H1 (cell line): Measurements from ENCODE around the gene NEO1. TPM values are rescaled to one million over a fixed set of nuclear protein-coding genes. Genes with fewer than 3 reads are reported as not detected.

Experiments
- CTCF ChIA-PET: fragments of 300-600 bp; sonication (Branson Sonifier 250); formaldehyde crosslinking; loops from one replicate; lab custom pipeline; 2021; ENCODE audit not compliant: partially characterized antibody; lab: Charles Lee
- POLR2A ChIA-PET: fragments of 300-600 bp; sonication (Branson Sonifier 250); formaldehyde crosslinking; loops from one replicate; lab custom pipeline; 2021; ENCODE audit warnings: inconsistent platforms; ENCODE audit not compliant: partially characterized antibody; lab: Charles Lee
- DNase-seq, 2 experiments: peaks; one replicate each; pipeline versions ENCODE4 v3.0.0 to v3.0.0-alpha.2; 2010 to 2022; ENCODE audit warnings: low spot score in 2 of 2, low read depth in 1 of 2, mixed read lengths in 1 of 2
- FAIRE-seq: peaks from 2 replicates; lab custom pipeline; 2011; peaks lifted over from hg19 to GRCh38; lab: Jason Lieb, UNC
- H2AFZ ChIP-seq: 2 replicates; pipeline ENCODE4 v1.8.1; 2012; ENCODE audit warnings: low read length, inconsistent platforms
- H2AK5ac ChIP-seq: 2 replicates; pipeline ENCODE4 v1.6.1; 2013; ENCODE audit warnings: low read depth, low read length
- H2BK120ac ChIP-seq: replicated peaks from 2 replicates; pipeline ENCODE3; 2013; ENCODE audit warnings: low read depth, low read length, inconsistent platforms
- H2BK12ac ChIP-seq: 2 replicates; pipeline ENCODE4 v1.6.1; 2013; ENCODE audit warnings: low read depth, low read length
- H2BK15ac ChIP-seq: 2 replicates; pipeline ENCODE4 v1.6.1; 2013; ENCODE audit warnings: low read length
- H2BK20ac ChIP-seq: 2 replicates; pipeline ENCODE4 v1.6.1; 2013; ENCODE audit warnings: low read length
- H2BK5ac ChIP-seq: 2 replicates; pipeline ENCODE4 v1.6.1; 2013; ENCODE audit warnings: low read depth, low read length
- H3K14ac ChIP-seq: 2 replicates; pipeline ENCODE4 v1.6.1; 2013; ENCODE audit warnings: inconsistent platforms; ENCODE audit not compliant: insufficient read length
- H3K18ac ChIP-seq: 2 replicates; pipeline ENCODE4 v1.6.1; 2013; ENCODE audit warnings: low read length; ENCODE audit errors: extremely low read depth
- H3K23ac ChIP-seq: 2 replicates; pipeline ENCODE4 v1.6.1; 2013; ENCODE audit warnings: inconsistent platforms; ENCODE audit not compliant: insufficient read length
- H3K23me2 ChIP-seq: 2 replicates; pipeline ENCODE4 v1.6.1; 2013; ENCODE audit warnings: low read depth, low read length
- H3K27ac ChIP-seq: 2 replicates; pipeline ENCODE4 v1.6.1; 2011; ENCODE audit warnings: low read depth, low read length, inconsistent platforms
- H3K27me3 ChIP-seq, 4 experiments: replicated peaks in 1 of 4; 1 replicate in 1 of 4; 2 replicates in 3 of 4; pipeline versions ENCODE4 v1.6.1 to v1.8.1; 2011 to 2013; ENCODE audit warnings: low read length in 3 of 4, mild to moderate bottlenecking in 3 of 4, inconsistent platforms in 2 of 4, mixed read lengths in 2 of 4, moderate library complexity in 1 of 4; ENCODE audit not compliant: control insufficient read depth in 3 of 4, insufficient read depth in 3 of 4; ENCODE audit errors: extremely low read depth in 1 of 4
- H3K36me3 ChIP-seq, 4 experiments: 2 replicates each; pipeline versions ENCODE4 v1.6.1 to v1.8.1; 2011 to 2013; ENCODE audit warnings: mild to moderate bottlenecking in 4 of 4, low read length in 3 of 4, moderate library complexity in 2 of 4, control low read depth in 1 of 4, inconsistent platforms in 1 of 4; ENCODE audit not compliant: insufficient read depth in 4 of 4, control insufficient read depth in 2 of 4
- H3K4ac ChIP-seq: replicated peaks from 2 replicates; pipeline ENCODE3; 2013; ENCODE audit warnings: low read length, low read depth, mixed read lengths, inconsistent platforms; ENCODE audit not compliant: insufficient read length
- H3K4me1 ChIP-seq, 4 experiments: replicated peaks in 1 of 4; 1 replicate in 1 of 4; 2 replicates in 3 of 4; pipeline versions ENCODE4 v1.6.1 to v1.8.1; 2011 to 2013; ENCODE audit warnings: low read length in 3 of 4, inconsistent platforms in 2 of 4, mixed read lengths in 1 of 4; ENCODE audit not compliant: insufficient read depth in 4 of 4, control insufficient read depth in 3 of 4
- H3K4me2 ChIP-seq, 2 experiments: 2 replicates each; pipeline versions ENCODE4 v1.6.1 to v1.8.1; 2011 to 2013; ENCODE audit warnings: low read depth in 2 of 2, low read length in 2 of 2, control low read depth in 1 of 2, inconsistent platforms in 1 of 2, mild to moderate bottlenecking in 1 of 2; ENCODE audit not compliant: insufficient read depth in 1 of 2
- H3K4me3 ChIP-seq, 4 experiments: fragments of 200-600, 300-600 bp in 1 of 4; sonication (generic), shearing (Covaris generic), sonication (Bioruptor Twin) in 1 of 4; 2 replicates each; pipeline versions ENCODE4 v1.5.1 to v1.8.1; 2011 to 2016; ENCODE audit warnings: low read length in 4 of 4, low read depth in 3 of 4, control low read depth in 2 of 4, inconsistent platforms in 2 of 4, mild to moderate bottlenecking in 2 of 4, mixed read lengths in 1 of 4, moderate library complexity in 1 of 4; ENCODE audit not compliant: insufficient read depth in 2 of 4; ENCODE audit errors: extremely low read depth in 1 of 4
- H3K56ac ChIP-seq: replicated peaks from 2 replicates; pipeline ENCODE3; 2013; ENCODE audit warnings: low read depth, mild to moderate bottlenecking, mixed read lengths, low read length, inconsistent platforms; ENCODE audit not compliant: insufficient read length
- H3K79me1 ChIP-seq: 2 replicates; pipeline ENCODE4 v1.6.1; 2013; ENCODE audit warnings: low read depth, low read length, control low read depth
- H3K79me2 ChIP-seq, 2 experiments: 2 replicates each; pipeline versions ENCODE4 v1.6.1 to v1.8.1; 2012 to 2013; ENCODE audit warnings: low read length in 2 of 2, mild to moderate bottlenecking in 2 of 2, inconsistent platforms in 1 of 2; ENCODE audit not compliant: insufficient read depth in 2 of 2, control insufficient read depth in 1 of 2
- H3K9ac ChIP-seq, 4 experiments: replicated peaks in 1 of 4; 1 replicate in 1 of 4; 2 replicates in 3 of 4; pipeline versions ENCODE4 v1.6.1 to v1.8.1; 2011 to 2013; ENCODE audit warnings: low read depth in 3 of 4, low read length in 3 of 4, control low read depth in 2 of 4, mild to moderate bottlenecking in 2 of 4, moderate library complexity in 2 of 4, inconsistent platforms in 1 of 4; ENCODE audit errors: extremely low read depth in 1 of 4
- H3K9me3 ChIP-seq, 2 experiments: 2 replicates each; pipeline versions ENCODE4 v1.6.1 to v1.8.1; 2012 to 2013; ENCODE audit warnings: mild to moderate bottlenecking in 2 of 2, moderate library complexity in 2 of 2, control low read depth in 1 of 2, inconsistent platforms in 1 of 2, low read depth in 1 of 2, low read length in 1 of 2, mixed read lengths in 1 of 2; ENCODE audit not compliant: insufficient read depth in 2 of 2
- H4K20me1 ChIP-seq, 2 experiments: replicated peaks in 1 of 2; 2 replicates each; pipeline versions ENCODE3 to v1.8.1; 2011 to 2013; ENCODE audit warnings: inconsistent platforms in 2 of 2, low read length in 2 of 2, mild to moderate bottlenecking in 1 of 2; ENCODE audit not compliant: insufficient read depth in 2 of 2, control insufficient read depth in 1 of 2
- H4K5ac ChIP-seq: 2 replicates; pipeline ENCODE4 v1.6.1; 2013; ENCODE audit warnings: low read length, low read depth, mixed read lengths, inconsistent platforms; ENCODE audit not compliant: insufficient read length
- H4K8ac ChIP-seq: 2 replicates; pipeline ENCODE4 v1.8.0; 2013; ENCODE audit warnings: mild to moderate bottlenecking, moderate library complexity, low read length, inconsistent platforms; ENCODE audit not compliant: insufficient read depth; ENCODE audit errors: extremely low read depth
- H4K91ac ChIP-seq: replicated peaks from 2 replicates; pipeline ENCODE3; 2013; ENCODE audit warnings: low read length, mixed read lengths, inconsistent platforms; ENCODE audit not compliant: insufficient read length
- ATF2 ChIP-seq: IDR thresholded peaks from 2 replicates; pipeline ENCODE4 v1.6.1; 2012; ENCODE audit warnings: low read length, inconsistent platforms
- CHD2 ChIP-seq: IDR thresholded peaks from 2 replicates; pipeline ENCODE4 v1.6.1; 2012; ENCODE audit warnings: low read length, improper control_type of control experiment
- EZH2 ChIP-seq: fragments of 200-600 bp; sonication (generic); IDR thresholded peaks from 2 replicates; pipeline ENCODE4 v1.7.1; 2012; ENCODE audit warnings: low read depth, mild to moderate bottlenecking, moderate library complexity, low read length, inconsistent platforms; ENCODE audit not compliant: severe bottlenecking
- FOSL1 ChIP-seq: IDR thresholded peaks from 2 replicates; pipeline ENCODE4 v1.6.1; 2011; ENCODE audit warnings: mild to moderate bottlenecking, low read depth, low read length, moderate library complexity; ENCODE audit not compliant: insufficient read depth
- HDAC2 ChIP-seq, 2 experiments: fragments of 300-600 bp in 1 of 2; sonication (generic) in 1 of 2; IDR thresholded peaks; 2 replicates each; pipeline ENCODE4 v1.6.1; 2011 to 2012; ENCODE audit warnings: low read depth in 2 of 2, low read length in 2 of 2, mild to moderate bottlenecking in 2 of 2, moderate library complexity in 2 of 2, borderline replicate concordance in 1 of 2, inconsistent platforms in 1 of 2
- KDM1A ChIP-seq: fragments of 200-600, 300-600 bp; sonication (generic); IDR thresholded peaks from 2 replicates; pipeline ENCODE4 v1.7.1; 2016; ENCODE audit warnings: mild to moderate bottlenecking, low read length, borderline replicate concordance
- RAD21 ChIP-seq, 2 experiments: IDR thresholded peaks in 1 of 2; conservative IDR thresholded peaks in 1 of 2; 2 replicates each; pipeline ENCODE4 v1.6.1; 2011; ENCODE audit warnings: low read depth in 2 of 2, low read length in 2 of 2, improper control_type of control experiment in 1 of 2, inconsistent platforms in 1 of 2, mild to moderate bottlenecking in 1 of 2, moderate library complexity in 1 of 2
- SAP30 ChIP-seq: fragments of 300-600 bp; sonication (generic); IDR thresholded peaks from 2 replicates; pipeline ENCODE4 v1.7.1; 2012; ENCODE audit warnings: low read length, moderate library complexity, mild to moderate bottlenecking, inconsistent platforms; ENCODE audit not compliant: insufficient read depth, insufficient replicate concordance
- SIRT6 ChIP-seq: IDR thresholded peaks from one replicate; pipeline ENCODE4 v1.7.1; 2012; ENCODE audit warnings: low read length, inconsistent platforms
- SP1 ChIP-seq: IDR thresholded peaks from 2 replicates; pipeline ENCODE4 v1.6.1; 2011; ENCODE audit warnings: low read depth, low read length
- TEAD4 ChIP-seq: IDR thresholded peaks from 2 replicates; pipeline ENCODE4 v1.6.1; 2012; ENCODE audit warnings: low read depth, low read length, inconsistent platforms, mixed read lengths
- WGBS, 2 experiments: shearing (Covaris generic) in 1 of 2; methylation state at CpG; one replicate each; pipeline versions ENCODE4 v1.1.6 to v1.1.7; 2013 to 2015; ENCODE audit warnings: low lambda C conversion rate in 2 of 2, mixed read lengths in 2 of 2, inconsistent platforms in 1 of 2, low coverage in 1 of 2, missing lambda C conversion rate in 1 of 2; ENCODE audit not compliant: insufficient replicate concordance in 2 of 2, insufficient coverage in 1 of 2, insufficient read length in 1 of 2; ENCODE audit errors: extremely low coverage in 1 of 2, missing lambda C conversion rate in 1 of 2; 5-methylcytosine and 5-hydroxymethylcytosine counted together
- polyA plus RNA-seq, 7 experiments: library from polyadenylated mRNA; depleted of rRNA in 3 of 7; stranded (reverse) in 5 of 7; unstranded in 2 of 7; fragments of >200 nt in 5 of 7; fragments of 200-250 nt in 2 of 7; gene quantifications; 1 replicate in 5 of 7; 2 replicates in 1 of 7; 4 replicates in 1 of 7; pipeline versions ENCODE4 v1.2.1 to v1.2.3, GENCODE V29; 2011 to 2013; ENCODE audit warnings: missing spikeins in 2 of 7, mixed read lengths in 2 of 7
- total RNA-seq: library from RNA; stranded (reverse); fragmentation: NEBNext Ultra II Directional; extraction: Animal tissue kit (Norgen Biotek cat#: 25700); gene quantifications from 2 replicates; pipeline ENCODE4 v1.2.1, GENCODE V29; 2021

NEO1 gene
- total and polyA plus RNA-seq, 2 of the 8 experiments (the other 6 are each of a cell fraction or from before 2014, with no cell fraction given), result 36.0 to 51.0 TPM

- Histone ChIP-seq H3K9me3 (no peaks in the 10 kb centered on the region), H2AFZ (no peak overlapping the region), H2BK5ac (no peak overlapping the region), H3K27me3 (no peaks in the 10 kb centered on the region), H4K91ac (no peak overlapping the region), H2BK20ac (no peak overlapping the region), H3K79me2 (no peaks in the 10 kb centered on the region), H3K4ac (no peak overlapping the region), H4K8ac (no peak overlapping the region), H2BK12ac (no peak overlapping the region), H3K23ac (no peak overlapping the region), H3K4me2 (no peak overlapping the region), H4K20me1 (no peaks in the 10 kb centered on the region), H3K18ac (no peak overlapping the region), H3K4me1 (no peaks in the 10 kb centered on the region), H4K5ac (no peak overlapping the region), H3K14ac (no peak overlapping the region), H3K9ac (no peak overlapping the region), H2AK5ac (no peak overlapping the region), H3K4me3 (no peak overlapping the region), H2BK15ac (no peak overlapping the region), H2BK120ac (no peak overlapping the region), H3K23me2 (no peaks in the 10 kb centered on the region), H3K36me3 (no peaks in the 10 kb centered on the region; a peak in 1 of 8 replicates), H3K56ac (no peak overlapping the region), H3K27ac (no peak overlapping the region), H3K79me1 (no peaks in the 10 kb centered on the region)
- WGBS, 2 experiments, result 91% methylated on average over 1 of the region's 1 CpG; no CpG with 5 or more reads in 1 of the 2 experiments
- CTCF ChIA-PET, result interaction anchor here (1.1 kb wide), 1 partner anchor 360 kb away, joined by 3 read pairs; no protein-coding TSS in a partner anchor
- DNase-seq, result no peak
- POLR2A ChIA-PET, result no interaction called here
- FAIRE-seq, result no peak
- TF ChIP-seq SAP30, result no peak
- no peak for TF ChIP-seq ATF2
- TF ChIP-seq SIRT6, result no peak
- no peak for TF ChIP-seq KDM1A
- TF ChIP-seq FOSL1, result no peak
- no peak for TF ChIP-seq TEAD4
- TF ChIP-seq EZH2, result no peak
- TF ChIP-seq CHD2, result no peak
- no peak for TF ChIP-seq SP1
- TF ChIP-seq RAD21 (IDR thresholded peaks at IDR 0.05 in 1 of 2, conservative IDR thresholded peaks at IDR 0.05 in 1 of 2; ENCODE audit: low read depth in 2 of 2, low read length in 2 of 2), result no peak
- TF ChIP-seq HDAC2 (IDR thresholded peaks at IDR 0.05; ENCODE audit: borderline replicate concordance in 1 of 2, low read depth in 2 of 2, low read length in 2 of 2), result no peak
Measured at GRCh38 chr15:73195166-73195565, 142.9 kb downstream of the NEO1 start.
